Activated CD4-positive, CD25-positive, alpha-beta regulatory T cell treated with anti-CD3 and anti-CD28 coated beads, Interleukin-2, amount 50 U/mL, for 24 hours (primary cell): ENCODE data around the gene DHX8.

Experiments
- ATAC-seq, 2 donors: fragments of 150-1000 bp; cut with Tn5 transposase; one replicate each; pipeline ENCODE4 v1.10.0; 2021; ENCODE audit warnings: mild to moderate bottlenecking in 1 of 2, moderate library complexity in 1 of 2

The DHX8 gene

GRCh38 chr17:43526886-43527648 lies 43.3 kb downstream of the DHX8 start:
- no peak for ATAC-seq

- ATAC-seq: no peak
Observed at GRCh38 chr17:43528319-43528987, 44.7 kb downstream of the DHX8 start.

DNA sequence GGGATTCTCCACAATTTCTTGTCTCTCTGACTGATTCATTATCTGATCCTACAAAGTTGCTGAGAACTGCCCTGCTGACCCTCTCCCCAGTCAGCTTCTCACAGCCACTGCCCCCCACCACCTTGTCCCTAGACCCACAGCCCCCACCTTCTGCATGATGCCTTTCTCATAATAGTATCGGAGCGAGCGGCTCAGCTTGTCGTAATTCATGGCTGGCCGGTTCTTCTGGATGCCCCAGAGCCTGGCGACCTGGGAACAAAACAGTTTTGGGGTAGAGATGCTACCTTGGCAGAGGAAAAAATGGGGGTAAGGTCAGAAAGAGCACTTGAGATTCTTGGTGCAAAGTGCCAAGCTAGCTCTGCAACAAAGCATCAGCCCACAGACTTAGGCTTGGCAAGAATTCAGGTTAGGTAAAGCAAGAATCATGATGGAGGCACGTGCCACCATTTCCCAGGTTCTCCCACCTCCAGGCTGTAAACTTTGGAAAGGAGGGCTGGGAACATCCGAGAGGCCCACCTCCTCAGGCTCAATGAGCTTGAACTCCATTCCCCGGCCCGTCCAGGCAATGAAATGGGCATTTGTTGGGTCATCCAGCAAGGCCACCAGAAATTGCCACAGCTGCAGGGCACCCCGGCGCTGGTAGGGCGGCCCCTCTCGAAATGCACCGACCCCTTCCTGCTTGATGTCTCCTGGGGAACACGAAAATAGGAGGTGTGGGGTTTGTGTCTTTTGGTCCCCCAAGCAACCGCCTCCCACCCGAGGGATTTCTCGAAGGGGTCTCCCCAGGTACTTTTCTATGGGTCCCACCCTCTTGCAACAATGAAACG lies 45.4 kb downstream of the DHX8 start:
- no peak for ATAC-seq

- ATAC-seq: no peak
Observed at GRCh38 chr17:43529947-43530287, 46.1 kb downstream of the DHX8 start.

- ATAC-seq: no peak
Observed at GRCh38 chr17:43530288-43531081, 46.7 kb downstream of the DHX8 start.

DNA sequence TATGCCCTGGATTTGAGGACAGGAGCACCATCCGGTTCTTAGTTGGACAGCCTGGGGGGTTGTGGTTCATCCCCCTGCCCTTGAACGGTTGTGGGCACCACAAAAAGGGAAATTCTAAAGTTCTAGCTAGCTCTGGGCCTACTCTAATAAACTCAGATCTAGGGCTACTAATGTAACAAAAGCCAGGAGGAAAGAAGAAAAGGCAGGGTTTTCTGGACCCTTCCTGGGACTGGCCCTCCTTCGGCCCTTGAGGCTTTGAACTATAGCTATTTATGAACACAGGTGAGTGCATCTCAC lies 47.3 kb downstream of the DHX8 start:
- no peak for ATAC-seq

GRCh38 chr17:43531955-43532354 lies 48.2 kb downstream of the DHX8 start:
- no peak for ATAC-seq

DNA sequence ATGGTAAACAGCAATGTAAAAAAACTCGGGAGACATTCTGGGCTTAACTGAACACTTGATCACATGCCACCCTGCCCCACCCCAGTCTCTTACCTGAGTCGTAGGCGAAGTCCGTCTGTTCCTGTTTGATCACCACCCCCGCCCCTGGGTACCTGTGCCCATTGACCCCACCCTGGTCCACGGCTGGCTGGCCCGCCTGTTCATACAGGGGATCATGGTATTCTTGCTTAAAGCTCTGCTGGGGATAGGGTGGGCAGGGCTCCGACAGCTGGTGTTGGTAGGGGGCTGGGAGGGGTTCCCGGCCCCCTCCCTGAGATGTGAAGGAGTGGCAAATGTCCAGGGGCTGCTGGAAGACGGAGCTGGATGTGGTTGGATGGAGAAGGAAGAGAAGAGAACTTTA lies 48.8 kb downstream of the DHX8 start:
- ATAC-seq: no peak

DNA sequence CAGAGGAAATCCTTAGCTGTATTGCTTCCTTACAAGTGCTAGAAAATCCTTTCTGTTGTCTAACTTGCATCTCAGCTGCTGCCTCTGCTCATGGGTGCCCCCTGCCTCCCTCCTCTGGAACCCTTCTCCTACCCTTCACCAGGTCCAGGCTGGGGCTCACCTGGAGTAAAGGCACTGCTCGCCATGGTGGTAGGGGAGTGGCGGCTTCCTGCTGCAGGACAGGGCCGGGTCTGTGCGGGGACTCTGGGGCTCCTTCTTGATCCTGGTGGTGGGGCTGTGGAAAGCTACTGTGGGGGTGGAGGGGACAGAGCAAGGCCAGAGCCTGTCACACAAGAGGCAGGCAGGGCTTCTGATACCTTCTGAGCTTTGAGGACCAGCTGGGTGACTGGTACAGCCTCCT lies 49.9 kb downstream of the DHX8 start:
- no peak for ATAC-seq

GRCh38 chr17:43534909-43535308 lies 51.1 kb downstream of the DHX8 start:
- ATAC-seq: no peak

DNA sequence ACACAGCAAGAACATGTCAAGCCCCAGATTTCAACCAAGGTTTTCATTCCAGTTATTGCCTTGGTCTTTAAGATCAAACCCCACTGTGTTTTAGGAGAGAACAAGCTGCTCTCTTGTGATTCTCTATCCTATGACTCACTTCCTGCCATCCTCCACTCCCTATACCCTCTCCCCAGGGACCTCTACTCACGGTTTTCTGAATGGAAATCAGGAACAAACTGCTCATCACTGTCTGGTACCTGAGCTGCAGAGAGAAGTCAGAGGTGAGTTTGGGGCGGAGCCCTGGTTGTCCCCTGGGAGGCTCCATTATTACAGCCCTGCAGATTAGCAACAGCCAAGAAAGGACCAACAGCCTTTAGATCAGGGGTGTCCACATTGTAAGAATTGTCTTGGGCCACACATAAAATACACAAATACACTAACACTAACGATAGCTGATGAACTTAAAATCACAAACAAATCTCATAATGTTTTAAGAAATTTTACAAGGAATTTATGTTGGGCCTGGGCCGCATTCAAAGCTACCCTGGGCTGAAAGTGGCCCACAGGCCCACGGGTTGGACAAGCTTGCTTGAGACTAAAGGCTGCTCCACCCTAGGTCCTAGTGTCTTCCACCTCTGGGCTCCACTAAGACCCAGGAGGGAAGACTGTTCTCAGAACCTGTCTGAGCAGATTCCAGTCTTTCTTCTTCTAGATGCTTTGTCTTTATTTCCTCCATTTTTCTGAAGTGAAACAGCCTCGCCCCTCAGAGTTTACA lies 52.6 kb downstream of the DHX8 start:
- peak in 1 of 2 donors; percentile 33 for ATAC-seq

DNA sequence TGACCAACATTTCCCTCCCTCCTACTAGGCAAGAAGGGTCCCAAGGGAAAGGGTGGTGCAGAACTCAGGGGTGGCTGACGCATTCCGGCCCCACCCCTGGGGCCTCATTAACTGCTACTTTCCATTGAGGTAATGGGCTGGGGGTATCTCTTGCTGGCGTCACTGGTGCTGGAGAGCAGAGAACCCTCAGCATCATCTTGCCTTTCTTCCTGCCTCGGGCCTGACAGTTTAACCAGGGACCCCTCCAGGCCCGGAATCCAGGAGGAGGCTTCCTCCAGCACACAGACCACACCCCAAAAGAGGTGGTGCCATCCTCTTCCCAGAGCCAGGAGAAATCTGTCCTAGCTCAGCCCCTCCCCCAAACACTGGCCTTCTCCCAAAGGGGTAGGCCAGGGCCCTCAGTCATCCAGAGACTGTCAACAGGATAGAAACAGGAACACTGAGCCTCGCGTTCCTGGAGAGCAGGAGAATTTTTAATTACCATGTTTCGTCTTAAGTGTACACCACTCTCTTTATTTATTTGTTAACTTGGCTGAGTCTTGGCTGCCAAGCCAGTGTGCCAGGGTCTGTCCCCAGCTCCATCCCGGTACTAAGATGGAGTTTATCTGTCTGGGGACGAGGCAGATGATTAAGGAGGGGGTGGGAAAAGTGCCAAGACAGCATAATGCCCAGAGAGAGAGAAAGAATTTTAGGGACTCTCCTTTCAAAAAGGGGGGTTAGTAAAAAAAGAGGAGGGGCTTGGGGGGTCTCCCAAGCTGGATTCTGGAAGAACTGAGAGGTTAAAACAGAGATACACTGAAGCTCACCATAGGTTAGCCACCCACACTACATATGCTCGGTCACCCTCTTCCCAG lies 57.3 kb downstream of the DHX8 start:
- ATAC-seq: no peak

GRCh38 chr17:43542859-43543258 lies 59.1 kb downstream of the DHX8 start:
- no peak for ATAC-seq

- ATAC-seq: no peak
Observed at GRCh38 chr17:43543300-43543699, 59.5 kb downstream of the DHX8 start.

- ATAC-seq: no peak
Observed at GRCh38 chr17:43543771-43544575, 60.2 kb downstream of the DHX8 start.

DNA sequence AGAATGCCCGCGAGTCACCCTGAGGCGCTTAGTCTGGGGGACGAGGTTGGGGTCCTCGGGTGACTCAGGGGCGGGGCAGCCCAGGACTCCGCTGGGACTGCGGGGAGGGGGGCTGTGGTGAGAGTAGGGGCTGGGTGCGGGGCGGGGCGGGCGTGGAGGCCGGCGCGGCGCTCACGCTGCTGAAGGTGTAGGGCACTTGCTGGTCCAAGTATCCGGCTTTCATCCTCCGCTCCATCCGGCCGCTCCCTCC lies 61.5 kb downstream of the DHX8 start:
- peak in 1 of 2 donors; percentile 3 for ATAC-seq

DNA sequence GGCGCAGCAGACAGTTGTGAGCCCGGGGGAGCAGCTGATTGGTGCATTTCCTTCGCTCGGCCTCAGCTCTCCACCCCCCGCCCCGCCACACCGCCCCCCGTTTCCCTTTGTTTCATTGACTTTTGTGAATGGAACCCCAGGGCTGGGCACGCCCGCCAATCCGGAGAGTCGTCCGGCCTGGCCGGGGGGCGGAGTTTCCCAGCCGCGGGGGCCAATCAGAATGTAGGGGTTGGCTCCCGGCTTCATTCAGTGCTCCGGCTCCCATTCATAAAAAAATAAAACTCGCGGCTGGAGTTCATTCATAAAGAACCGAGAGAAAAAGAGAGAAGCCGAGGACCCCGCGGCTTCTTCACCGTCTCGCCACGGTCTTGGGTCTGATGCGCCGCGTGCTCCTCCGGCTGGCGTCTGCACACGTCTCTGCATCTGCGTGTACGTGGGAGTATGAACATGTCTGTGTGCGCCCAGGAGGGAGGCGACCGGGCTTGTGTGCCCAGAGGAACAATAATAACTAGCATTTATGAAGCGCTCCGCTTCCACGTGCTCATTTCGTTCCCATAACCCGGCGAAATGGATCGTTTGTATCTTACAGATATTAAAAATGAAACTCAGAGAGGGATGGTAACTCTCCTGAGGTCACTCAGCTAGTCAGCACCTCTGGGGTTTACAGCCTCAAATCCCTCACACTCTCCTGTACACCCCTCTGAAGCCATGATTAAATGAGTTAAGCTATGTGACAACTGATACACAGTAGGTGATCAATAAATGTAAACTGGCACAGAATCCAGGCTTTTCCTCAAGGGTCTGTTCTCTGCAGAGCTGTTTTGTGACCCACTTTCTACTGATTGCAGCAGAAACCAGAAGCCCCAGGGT lies 62.8 kb downstream of the DHX8 start, which contains the start of gene ETV4:
ETV4 (minus strand) TSS at position 22 of the 870 bp plus-strand sequence. CDS start 723 bp downstream, outside the sequence.
- ATAC-seq: peak; percentile 92 to 94

DNA sequence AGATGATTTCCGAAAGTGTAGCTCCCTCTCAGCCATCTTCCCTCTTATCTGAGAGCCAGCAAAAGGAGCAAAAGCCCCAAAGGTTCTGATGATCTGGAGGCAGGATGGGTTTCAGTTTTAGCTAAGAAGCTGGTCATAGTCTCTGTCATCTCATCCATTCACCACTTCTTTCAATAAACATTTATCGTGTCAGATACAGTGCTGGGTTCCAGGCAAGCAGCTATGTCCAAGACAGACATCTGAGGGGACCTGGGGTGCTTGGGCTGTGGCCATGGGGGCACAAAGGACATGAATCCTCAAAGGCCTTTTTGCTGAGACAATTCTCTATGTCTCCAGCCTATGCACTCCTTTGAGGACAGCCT lies 63.4 kb downstream of the DHX8 start:
- ATAC-seq: no peak

DNA sequence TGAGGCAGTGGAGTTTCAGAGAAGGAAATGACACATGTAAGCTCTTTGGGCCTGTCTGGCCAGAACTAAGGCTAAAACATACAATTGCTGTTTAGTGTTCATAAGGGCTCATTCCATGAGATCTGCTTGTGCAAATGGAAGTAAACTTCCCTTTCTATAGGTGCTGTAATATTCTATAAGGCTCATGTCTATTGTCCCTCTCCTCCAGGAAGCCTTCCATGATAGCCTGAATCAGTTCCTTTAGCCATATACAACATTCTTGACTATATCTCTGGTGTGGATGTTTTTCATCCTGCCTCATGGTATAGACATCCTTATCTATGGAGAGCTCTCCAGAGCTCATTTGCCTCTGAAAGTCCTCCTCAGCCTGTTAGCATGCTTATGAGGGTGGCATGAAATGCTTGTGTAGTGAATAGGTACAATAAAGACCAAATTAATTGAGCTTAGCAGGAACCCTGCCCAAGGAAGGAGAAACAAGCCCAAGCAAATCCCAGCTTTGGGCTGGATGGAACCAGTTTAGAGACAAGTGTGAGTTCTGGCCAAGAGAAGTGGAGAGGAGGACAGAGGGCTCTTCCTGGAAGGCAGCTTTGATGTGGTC lies 64.0 kb downstream of the DHX8 start:
- ATAC-seq: no peak
